Measurements from ENCODE around the gene PTGES.

The PTGES gene

GRCh38 chr9:129695870-129696269, 57.0 kb downstream of the PTGES start:
- no peak overlapping the region for H3K4me3 ChIP-seq (ENCODE audit: insufficient read depth, low read depth, low read length, poor library complexity, severe bottlenecking)
- DNase-seq, result no peak
- peaks cover 19% of the 10 kb centered on the region for H3K27me3 ChIP-seq (replicated peaks; ENCODE audit: control insufficient read depth, insufficient read depth, low read length, poor library complexity, severe bottlenecking)
- H3K36me3 ChIP-seq (ENCODE audit: control insufficient read depth, insufficient read depth, low read length), result no peaks in the 10 kb centered on the region
- H3K4me1 ChIP-seq (ENCODE audit: control insufficient read depth, insufficient read depth, low read length, poor library complexity, severe bottlenecking), result peaks cover 5% of the 10 kb centered on the region
- no peak overlapping the region for H3K27ac ChIP-seq (ENCODE audit: insufficient read depth, low read length, poor library complexity, severe bottlenecking)
- no peaks in the 10 kb centered on the region for H3K9me3 ChIP-seq (ENCODE audit: control insufficient read depth, low read length)

- H3K4me3 ChIP-seq (ENCODE audit: insufficient read depth, low read depth, low read length, poor library complexity, severe bottlenecking), result no peak overlapping the region
- no peak overlapping the region for H3K27ac ChIP-seq (ENCODE audit: insufficient read depth, low read length, poor library complexity, severe bottlenecking)
- no peaks in the 10 kb centered on the region for H3K36me3 ChIP-seq (ENCODE audit: control insufficient read depth, insufficient read depth, low read length)
- H3K27me3 ChIP-seq (replicated peaks; ENCODE audit: control insufficient read depth, insufficient read depth, low read length, poor library complexity, severe bottlenecking), result peaks cover 19% of the 10 kb centered on the region
- no peak for DNase-seq
- H3K9me3 ChIP-seq (ENCODE audit: control insufficient read depth, low read length), result no peaks in the 10 kb centered on the region
- H3K4me1 ChIP-seq (ENCODE audit: control insufficient read depth, insufficient read depth, low read length, poor library complexity, severe bottlenecking), result peaks cover 5% of the 10 kb centered on the region
Measured at GRCh38 chr9:129694243-129694646, 58.6 kb downstream of the PTGES start.

DNA sequence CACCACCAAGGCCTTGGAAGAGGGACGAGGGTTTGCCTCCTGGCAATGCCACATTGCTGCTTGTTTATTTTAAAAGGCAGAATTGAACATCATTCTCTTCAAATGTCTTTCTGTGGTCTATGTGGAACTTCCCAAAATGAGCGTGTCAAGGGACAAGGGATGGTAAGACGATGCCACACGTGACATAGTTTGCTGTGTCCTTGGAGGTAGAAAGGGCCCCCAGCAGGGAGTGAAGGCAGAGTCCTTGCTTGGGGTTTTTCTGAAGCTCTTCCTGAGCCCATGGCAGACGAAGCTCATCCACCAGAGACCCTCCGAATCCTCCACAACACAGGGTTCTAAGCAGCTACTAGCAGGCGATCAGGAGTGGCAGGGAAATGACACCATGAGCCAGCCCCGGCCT, 59.1 kb downstream of the PTGES start:
- H3K27me3 ChIP-seq (replicated peaks; ENCODE audit: control insufficient read depth, insufficient read depth, low read length, poor library complexity, severe bottlenecking), result peaks cover 19% of the 10 kb centered on the region
- DNase-seq, result no peak
- H3K4me3 ChIP-seq (ENCODE audit: insufficient read depth, low read depth, low read length, poor library complexity, severe bottlenecking), result no peak overlapping the region
- H3K36me3 ChIP-seq (ENCODE audit: control insufficient read depth, insufficient read depth, low read length), result no peaks in the 10 kb centered on the region
- peaks cover 5% of the 10 kb centered on the region for H3K4me1 ChIP-seq (ENCODE audit: control insufficient read depth, insufficient read depth, low read length, poor library complexity, severe bottlenecking)
- H3K9me3 ChIP-seq (ENCODE audit: control insufficient read depth, low read length), result no peaks in the 10 kb centered on the region
- H3K27ac ChIP-seq (ENCODE audit: insufficient read depth, low read length, poor library complexity, severe bottlenecking), result no peak overlapping the region

DNA sequence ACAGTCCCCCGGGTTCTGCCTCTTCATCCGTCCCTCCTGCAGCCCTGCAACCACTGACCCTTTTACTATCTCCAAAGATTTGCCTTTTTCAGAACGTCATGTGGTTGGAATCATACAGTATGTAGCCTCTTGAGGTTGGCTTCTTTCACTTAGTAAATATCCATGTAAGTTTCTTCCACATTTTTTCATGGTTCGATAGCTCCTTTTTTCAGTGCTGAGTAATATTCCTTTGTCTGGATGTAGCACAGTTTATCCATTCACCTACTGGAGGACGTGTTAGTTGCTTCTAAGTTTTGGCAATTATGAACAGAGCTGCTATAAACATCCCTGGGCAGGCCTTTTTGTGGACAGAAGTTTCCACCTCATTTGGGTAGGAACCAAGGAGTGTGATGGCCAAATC, 60.3 kb downstream of the PTGES start:
- Histone ChIP-seq H3K36me3 (ENCODE audit: control insufficient read depth, insufficient read depth, low read length) (no peaks in the 10 kb centered on the region), H3K4me1 (ENCODE audit: control insufficient read depth, insufficient read depth, low read length, poor library complexity, severe bottlenecking) (peaks cover 2% of the 10 kb centered on the region), H3K27ac (ENCODE audit: insufficient read depth, low read length, poor library complexity, severe bottlenecking) (no peak overlapping the region), H3K9me3 (ENCODE audit: control insufficient read depth, low read length) (no peaks in the 10 kb centered on the region), H3K27me3 (replicated peaks; ENCODE audit: control insufficient read depth, insufficient read depth, low read length, poor library complexity, severe bottlenecking) (peaks cover 8% of the 10 kb centered on the region), H3K4me3 (ENCODE audit: insufficient read depth, low read depth, low read length, poor library complexity, severe bottlenecking) (no peak overlapping the region)
- DNase-seq, result no peak
